ENCODE data around the gene AP1G2. TPM values are rescaled to one million over a fixed set of nuclear protein-coding genes. Genes with fewer than 3 reads are reported as not detected.
"Not testable (repeated sequence)": the region's sequence is repeated elsewhere in the genome, so short reads cannot be mapped to it uniquely, and the experiment has no call there.

The AP1G2 gene, protein sequence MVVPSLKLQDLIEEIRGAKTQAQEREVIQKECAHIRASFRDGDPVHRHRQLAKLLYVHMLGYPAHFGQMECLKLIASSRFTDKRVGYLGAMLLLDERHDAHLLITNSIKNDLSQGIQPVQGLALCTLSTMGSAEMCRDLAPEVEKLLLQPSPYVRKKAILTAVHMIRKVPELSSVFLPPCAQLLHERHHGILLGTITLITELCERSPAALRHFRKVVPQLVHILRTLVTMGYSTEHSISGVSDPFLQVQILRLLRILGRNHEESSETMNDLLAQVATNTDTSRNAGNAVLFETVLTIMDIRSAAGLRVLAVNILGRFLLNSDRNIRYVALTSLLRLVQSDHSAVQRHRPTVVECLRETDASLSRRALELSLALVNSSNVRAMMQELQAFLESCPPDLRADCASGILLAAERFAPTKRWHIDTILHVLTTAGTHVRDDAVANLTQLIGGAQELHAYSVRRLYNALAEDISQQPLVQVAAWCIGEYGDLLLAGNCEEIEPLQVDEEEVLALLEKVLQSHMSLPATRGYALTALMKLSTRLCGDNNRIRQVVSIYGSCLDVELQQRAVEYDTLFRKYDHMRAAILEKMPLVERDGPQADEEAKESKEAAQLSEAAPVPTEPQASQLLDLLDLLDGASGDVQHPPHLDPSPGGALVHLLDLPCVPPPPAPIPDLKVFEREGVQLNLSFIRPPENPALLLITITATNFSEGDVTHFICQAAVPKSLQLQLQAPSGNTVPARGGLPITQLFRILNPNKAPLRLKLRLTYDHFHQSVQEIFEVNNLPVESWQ
- total RNA-seq: 28.8 and 29.6 TPM in 2 replicates

DNA sequence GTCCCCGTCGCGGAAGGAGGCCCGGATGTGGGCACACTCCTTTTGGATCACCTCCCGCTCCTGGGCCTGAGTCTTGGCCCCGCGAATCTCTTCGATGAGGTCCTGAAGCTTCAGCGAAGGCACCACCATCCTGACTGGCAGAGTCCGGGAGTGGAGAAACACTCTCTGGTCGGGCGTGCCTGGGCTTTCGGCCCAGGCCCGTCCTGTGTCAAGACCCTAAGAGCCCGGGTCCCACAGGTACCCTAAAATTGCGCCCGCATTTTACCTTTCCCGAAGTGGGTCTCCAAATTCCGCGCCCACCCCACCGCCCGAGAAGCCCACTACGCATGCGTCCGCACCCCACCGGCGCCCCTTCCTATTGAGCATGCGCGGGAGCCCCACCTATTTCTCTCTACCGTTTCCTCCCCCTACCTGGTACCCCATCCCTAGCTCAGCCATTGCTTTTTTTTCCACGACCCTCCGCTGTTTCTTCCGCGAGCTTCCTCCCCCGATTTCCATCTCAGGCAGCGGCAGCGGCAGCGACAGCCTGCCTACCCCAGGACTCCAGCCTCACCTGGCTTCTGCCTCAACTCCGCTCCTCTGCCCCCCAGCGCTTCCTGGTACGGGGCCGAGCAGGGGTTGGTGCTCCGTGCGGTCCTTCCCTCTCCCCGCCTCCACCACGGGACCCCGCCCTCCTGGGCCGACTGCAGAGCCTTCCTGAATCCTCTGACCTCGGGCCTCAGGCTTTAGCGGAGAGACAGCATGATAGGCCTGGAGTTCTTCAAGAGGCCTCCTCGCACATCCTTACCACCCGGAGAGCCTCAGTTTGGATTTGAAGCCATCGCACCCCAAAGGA is at the start of gene AP1G2:
Gene AP1G2, minus strand, starts transcription at position 606 of the 835 bp plus-strand sequence. Its CDS starts 477 bp downstream, at position 129.
- DNase-seq: peak; percentile 67

DNA sequence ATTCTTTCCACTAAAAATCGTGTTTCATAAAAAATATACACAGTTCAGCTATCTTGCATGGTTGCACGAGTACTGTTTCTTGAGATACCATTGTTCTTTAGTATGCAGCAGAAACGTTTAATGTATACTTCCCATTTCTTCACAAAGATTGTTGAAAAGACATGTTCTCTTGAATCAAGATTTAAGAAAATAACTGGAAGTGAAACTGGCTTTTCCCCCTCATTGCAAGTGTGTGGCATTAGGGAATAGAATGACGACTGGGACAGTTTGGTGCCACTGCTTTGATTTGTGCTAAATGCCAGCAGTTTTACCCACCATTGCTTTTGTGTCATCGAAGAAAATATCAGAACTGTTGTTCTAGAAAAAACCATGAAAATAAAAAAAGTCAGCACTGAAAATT is 48.3 kb upstream of the AP1G2 start:
- no peak for DNase-seq

DNA sequence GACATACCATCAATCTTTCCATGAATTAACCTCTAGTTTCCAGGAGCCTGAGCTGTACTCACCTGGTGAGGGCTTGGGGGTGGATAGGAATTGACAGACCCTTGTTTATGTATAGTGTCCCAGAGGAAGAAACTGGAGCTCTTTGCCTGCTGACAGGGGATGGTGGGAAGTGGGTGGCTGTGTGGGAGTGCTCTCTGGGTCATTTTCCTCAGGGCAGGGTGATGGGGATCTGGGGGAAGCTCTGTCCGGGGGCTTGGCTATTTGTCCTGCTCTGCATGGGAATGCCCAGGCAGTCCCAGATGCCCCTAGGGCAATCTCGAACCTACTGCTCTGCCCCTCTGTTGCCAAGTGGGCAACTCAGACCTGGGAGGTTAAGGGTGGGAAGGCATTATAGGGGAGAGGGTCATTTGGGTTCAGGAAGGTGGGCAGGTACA is 46.8 kb upstream of the AP1G2 start:
- no peak for DNase-seq

DNA sequence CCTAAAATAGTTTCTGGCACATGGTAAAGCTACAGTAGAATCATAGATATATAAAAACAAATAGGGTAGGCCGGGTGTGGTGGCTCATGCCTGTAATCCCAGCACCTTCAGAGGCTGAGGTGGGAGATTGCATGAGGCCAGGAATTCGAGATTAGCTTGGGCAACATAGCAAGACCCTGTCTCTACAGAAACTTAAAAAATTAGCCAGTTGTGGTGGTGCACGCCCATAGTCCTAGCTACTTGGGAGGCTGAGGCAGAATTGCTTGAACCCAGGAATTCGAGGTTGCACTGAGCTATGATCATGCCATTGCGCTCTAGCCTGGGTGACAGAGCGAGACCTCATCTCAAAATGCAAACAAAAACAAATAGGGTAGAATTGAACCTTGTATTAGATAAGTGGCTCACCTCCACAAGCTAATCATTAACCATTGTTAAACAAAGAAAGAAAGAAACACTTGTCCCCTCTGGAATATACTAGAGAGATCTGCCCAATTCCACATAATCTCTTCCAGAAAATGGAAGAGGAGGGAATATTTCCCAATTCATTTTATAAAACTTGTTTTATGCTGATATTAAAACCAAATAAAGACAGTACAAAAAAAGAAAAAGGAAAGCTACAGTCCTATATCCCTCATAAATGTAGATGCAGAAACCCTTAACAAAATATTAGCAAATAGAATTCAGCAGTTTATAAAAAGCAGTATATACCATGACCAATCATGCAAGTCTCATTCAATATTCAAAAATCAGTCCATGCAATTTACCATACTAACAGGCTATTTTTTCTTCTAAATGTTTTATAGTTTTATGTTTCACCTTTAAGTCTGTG is 45.9 kb upstream of the AP1G2 start:
- DNase-seq: no peak

DNA sequence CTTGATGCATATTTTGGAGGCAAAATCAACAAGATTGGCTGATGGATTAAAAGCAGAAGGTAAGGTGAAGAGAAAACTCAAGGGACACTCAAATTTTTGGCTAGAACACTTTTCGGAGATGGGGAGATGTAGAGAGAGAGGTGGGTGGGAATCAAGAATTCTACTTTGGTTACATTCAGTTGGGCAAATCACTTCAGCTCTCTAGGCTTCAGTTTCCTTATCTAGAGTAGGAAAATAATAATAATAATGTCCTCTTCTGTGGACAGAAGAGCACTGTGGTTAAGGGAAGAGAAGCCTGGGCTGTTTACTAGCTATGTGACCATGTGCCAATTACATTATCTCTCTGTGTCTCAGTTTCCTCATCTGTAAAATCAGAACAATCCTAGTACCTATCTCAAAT is 45.2 kb upstream of the AP1G2 start:
- no peak for DNase-seq

DNA sequence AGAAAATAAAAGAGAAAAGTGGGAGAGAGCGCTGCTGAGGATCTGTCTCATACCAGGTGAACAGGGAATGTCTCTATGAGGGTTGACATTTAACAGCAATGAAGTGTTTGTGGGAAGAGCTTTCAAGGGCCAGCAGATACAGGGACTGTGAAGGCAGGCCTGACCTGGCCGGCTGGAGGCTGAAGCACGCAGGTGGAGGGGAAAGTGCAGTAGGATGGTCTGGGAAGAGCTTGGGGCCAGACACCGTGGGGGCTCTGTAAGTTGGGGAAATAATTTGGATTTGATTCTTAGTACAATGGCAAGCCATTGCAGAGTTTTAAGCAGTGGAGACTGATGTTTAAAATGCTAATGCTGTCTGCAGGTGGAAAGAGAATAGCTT is 44.8 kb upstream of the AP1G2 start:
- no peak for DNase-seq

DNA sequence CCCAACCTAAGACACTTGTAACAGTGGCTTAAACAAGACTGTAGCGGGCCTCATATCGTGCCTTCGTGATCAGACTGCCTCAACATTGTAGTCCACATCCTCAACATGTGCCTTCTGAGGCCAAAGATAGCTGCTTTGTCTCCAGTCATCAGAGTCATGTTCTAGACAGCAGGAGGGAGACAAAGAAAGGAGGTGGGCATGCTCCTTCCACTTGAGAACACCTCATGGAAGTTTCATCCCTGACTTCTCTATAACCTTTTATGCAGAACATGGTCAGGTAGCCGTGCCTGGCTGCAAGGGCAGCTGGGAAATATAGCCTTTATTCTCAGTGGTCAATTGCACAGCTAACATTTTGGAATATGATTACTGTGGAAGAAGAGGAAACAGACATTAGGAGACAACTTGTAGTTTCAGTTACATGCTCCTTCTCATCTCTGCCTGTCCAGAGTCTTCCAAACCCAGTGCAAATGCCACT is 43.3 kb upstream of the AP1G2 start:
- DNase-seq: no peak

DNA sequence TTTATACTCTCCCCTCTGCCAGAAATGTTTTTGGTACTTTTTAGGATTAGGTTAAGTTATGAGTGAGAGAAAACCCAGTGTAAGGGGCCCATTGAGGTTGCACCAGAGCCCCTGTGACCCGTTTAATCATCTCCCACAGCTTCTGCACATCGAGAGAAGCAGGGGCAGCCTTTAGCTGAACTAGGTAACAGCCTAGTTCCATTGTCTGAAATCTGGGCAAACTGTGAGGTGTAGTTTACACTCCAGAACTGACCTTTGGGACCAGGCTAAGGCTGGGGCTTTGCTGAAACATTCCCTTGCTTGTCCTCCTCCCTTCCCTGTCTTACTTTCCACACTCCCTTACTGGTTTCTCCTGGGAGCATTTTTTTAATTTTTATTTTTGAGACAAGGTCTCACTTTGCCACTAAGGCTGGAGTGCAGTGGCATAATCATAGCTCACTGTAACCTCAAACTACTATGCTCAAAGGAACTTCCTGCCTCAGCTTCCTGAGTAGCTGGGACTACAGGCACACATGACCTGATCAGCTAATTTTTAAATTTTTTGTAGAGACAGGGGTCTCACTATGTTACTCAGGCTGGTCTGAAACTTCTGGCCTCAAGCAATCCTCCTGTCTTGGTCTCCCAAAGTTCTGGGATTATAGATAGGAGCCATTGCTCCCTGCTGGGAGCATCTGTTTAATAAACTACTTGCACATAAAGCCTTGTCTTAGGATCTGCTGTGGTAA is 42.7 kb upstream of the AP1G2 start:
- no peak for DNase-seq

DNA sequence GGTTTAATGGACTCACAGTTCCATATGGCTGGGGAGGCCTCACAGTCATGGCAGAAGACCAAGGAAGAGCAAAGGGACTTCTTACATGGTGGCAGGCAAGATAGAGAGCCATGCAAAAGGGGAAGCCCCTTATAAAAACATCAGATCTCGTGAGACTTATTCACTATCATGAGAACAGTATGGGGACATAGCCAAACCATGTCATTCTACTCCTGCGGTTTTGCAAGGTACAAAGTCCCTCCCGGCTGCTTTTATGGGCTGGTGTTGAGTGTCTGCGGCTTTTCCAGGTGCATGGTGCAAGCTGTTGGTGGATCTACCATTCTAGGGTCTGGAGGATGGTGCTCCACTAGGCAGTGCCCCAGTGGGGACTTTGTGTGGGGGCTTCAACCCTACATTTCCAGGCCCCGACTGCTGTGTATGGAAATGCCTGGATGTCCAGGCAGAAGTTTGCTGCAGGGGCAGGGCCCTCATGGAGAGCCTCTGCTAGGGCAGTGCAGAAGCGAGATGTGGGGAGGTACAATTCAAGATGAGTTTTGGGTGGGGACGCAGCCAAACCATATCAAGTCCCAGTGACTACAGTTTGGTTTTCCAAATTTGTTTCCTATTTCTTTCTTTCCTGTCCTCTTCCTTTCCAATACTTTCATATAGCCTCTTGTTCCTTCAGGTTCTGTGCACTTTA is 42.0 kb upstream of the AP1G2 start:
- DNase-seq: not testable (repeated sequence)

DNA sequence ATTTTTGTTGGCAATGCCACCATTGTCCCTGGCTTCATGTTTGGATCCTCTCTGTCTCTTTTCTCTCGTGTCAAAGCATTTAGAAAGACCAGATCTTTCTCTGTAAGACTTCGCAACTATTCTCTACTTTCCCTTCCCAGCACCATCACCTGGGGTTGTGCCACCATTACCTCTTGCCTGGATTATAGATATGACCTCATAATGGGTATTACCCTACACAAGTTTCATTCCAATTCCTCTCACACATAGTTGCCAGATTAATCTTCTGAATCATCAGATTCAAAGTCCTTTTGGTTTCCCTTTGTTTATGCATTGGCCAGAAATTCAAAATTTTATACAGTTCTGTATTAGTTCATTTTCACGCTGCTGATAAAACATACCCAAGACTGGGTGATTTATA is 41.4 kb upstream of the AP1G2 start:
- DNase-seq: no peak

DNA sequence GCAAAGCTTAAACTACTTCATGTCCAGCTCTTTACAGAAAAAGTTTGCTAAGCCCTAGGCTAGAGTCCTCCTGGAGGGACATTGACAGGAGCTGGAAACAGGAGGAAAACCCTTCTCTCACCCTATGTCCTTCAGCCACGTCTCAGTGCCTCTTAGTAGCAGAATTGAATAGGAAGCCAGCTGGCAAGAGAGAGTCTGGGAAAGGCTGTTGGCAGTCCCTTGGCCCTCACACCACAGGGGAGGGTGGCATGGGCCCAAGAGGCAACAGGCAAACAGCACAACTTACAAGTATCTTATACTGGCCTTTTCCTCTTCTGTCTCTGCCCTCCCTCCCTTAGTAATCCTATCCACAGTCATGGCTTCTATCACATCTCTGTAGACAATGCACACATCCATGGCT is 40.9 kb upstream of the AP1G2 start:
- no peak for DNase-seq

DNA sequence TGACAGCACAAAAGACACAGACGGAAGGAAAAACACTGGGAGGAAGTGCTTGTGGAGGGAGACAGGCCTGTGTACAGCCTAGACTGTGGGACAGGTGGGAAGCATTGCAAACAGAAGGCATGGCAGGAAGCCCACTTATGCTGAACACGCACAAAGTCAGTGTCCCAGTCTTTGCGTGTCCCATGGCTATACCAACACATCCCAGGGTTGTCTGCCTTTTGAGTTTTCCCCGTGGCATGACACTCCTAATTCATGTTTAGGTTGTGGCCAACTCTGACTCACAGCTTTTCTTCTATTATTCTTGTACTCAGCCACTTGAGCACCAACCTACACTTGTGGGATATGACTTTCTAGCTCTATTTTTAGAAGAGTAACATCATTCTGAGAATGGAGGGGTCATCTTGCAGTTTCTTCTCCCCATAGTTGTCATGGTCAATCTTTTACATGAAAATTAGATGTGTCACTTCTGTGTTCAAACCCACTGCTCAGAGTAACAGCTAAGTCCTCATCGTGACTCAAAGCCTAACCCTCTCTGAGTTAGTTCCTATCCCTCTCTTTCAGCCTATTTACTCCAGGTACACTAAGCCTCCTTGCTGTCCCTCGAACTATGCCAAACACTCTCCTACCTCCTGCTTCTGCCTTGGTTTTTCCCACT is 38.5 kb upstream of the AP1G2 start:
- no peak for DNase-seq

DNA sequence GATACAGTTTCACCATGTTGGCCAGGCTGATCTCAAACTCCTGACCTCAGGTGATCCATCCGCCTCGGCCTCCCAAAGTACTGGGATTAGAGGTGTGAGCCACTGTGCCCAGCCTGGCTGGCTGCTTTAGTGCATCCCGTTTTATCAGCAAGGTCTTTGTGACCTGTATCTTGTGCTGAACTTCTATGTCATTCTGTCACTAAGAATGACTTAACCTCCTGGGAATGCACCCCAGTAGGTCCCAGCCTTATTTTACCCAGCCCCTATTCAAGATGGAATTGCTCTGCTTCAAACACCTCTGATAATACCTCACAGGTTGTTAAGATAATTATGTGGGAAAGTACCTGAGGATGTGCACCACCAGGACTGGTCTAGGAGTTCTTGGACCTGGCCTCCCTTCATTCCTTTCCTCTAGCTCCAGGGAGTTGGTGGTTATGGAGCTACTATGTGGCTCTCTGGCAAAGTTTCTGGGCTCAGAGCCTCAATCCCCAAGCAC is 37.1 kb upstream of the AP1G2 start:
- no peak for DNase-seq

DNA sequence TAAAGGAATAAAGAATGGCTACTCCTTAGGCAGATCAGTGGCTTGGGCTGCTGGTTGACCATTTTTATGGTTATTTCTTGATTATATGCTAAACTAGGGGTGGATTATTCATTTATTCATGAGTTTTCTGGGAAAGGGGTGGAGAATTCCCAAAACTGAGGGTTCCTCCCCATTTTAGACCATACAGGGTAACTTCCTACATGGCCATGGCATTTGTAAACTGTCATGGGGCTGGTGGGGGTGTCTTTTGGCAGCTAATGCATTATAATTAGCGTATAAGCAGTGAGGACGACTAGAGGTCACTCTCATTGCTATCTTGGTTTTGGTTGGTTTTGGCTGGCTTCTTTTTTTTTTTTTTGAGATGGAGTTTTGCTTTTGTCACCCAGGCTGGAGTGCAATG is 36.6 kb upstream of the AP1G2 start:
- no peak for DNase-seq

DNA sequence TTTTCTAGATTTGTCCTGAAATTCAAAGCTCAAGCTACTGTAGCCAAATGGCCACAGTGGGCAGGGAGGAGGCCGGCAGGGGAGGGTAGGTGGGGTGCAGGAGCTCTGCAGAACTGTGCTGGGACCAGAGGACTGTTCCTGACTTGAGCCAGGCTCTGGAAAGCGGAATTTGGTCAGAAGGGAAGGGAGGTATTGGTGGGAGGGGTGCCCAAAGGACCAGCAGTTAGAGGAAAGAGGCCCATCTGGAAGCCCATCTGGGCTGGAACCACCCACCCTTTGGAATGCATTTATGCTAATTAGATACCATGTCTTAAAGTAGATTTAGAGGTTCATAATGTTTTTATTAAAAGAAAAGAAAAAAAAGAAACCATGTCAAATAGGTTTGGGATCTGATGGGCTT is 35.5 kb upstream of the AP1G2 start:
- no peak for DNase-seq

DNA sequence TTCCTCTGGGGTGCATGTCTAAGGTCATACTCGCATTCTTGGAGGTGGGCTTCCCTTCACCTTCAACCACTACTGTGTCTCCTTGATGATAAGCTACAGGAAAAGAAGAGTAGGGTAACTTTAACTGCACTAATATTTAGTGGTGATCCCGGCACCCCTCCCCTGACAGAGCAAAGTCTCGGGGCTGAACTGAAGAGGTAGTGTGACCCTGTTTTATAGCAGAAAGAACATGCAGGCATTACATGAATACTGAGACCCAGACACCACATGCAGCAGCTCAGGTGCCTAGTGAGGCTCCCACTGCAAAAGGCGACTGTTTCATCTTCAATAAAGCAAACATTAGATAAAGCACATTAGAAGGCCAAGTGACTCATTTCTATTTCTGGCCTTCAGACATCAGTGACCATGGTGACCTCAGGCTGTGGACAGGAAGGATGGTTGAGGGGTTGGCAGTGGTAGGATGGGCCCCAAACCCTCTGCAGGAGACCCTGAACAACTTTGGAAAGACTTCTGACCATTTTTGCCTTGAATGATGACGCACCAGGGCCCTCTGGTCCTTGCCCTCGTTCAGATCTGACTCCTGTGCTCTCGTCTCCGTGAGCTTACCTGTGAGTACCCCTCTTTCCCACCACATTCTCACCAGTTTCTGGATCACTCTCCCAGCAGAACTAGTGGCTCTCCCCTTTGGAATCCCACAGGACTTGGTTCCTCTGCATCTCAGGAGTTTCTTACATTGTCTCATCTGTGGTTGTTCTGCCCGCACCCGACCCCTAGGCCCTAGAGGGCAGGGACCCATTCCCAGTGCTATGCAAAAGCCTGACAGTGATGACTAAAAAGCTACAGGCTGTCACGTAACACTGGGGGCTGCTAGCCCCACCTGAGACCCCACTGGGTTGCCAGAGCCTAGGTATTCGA is 34.8 kb upstream of the AP1G2 start:
- no peak for DNase-seq

DNA sequence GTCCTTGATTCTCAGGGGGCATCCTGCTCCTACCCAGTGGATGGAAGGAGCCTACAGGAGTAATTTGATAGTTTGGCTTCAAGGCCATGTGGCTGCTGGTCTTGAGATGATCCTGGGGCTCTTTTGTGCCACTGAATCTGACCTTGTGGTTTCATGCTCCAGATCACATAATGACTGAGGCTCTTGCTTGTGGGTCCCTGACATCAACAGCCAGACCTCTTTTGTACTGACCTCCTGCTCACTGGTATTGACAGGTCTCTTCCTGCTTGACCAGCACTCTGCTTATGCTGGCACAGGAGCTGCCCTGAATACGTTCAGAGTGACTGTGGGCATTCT is 34.2 kb upstream of the AP1G2 start:
- DNase-seq: no peak

DNA sequence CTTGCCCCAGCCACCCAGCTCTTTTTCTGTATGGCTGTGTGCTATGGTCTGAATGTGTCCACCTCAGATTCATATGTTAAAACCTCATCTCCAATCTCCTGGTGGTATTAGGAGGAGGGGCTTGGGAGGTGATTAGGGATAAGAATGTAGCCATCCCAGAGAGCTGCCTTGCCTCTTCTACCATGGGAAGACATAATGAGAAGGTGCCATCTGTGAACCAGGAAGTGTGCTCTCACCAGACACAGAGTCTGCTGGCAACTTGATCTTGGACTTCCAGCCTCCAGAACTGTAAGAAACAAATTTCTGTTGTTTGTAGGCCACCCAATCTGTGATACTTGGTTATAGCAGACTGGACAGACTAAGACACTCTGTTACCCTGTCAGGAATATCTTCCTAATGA is 33.8 kb upstream of the AP1G2 start:
- DNase-seq: no peak

DNA sequence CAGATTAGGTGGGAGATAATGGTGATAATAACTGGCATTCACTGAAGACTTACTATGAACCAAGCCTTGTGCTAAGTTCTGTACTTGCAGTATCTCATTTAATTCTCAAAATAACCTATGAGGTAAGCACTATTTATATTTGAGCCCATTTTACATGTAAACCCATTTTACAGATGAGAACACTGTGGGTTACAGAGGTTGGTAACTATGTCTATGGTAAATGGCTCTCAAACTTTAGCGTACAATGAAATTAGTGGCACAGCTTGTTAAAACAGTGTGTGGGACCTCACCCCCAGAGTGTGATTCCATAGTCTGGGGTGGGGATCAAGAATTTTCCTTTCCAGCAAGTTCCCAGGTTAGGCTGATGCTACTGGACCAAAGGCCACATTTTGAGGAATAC is 33.2 kb upstream of the AP1G2 start:
- no peak for DNase-seq
